HEK293 (cell line): ENCODE results near the gene MEGF9.

Experiments
- CTCF ChIA-PET: fragments of 350-600 bp; formaldehyde crosslinking; extraction: SDS; loops from one replicate; lab custom pipeline; 2021; ENCODE audit warnings: antibody characterized with exemption; lab: Yijun Ruan, JAX
- POLR2A ChIA-PET: fragments of 300-600 bp; formaldehyde crosslinking; extraction: SDS; loops from one replicate; lab custom pipeline; 2020; ENCODE audit warnings: antibody characterized with exemption, inconsistent platforms; lab: Yijun Ruan, JAX
- H3K27ac ChIP-seq: fragments of 200-500 bp; sonication (Bioruptor generic); 2 replicates; pipeline ENCODE4 v1.5.1; 2014; ENCODE audit warnings: low read depth, low read length, control low read depth, inconsistent platforms; ENCODE audit errors: extremely low read depth
- H3K36me3 ChIP-seq, 2 experiments: fragments of 200-500 bp in 1 of 2; sonication (Bioruptor generic) in 1 of 2; 1 replicate in 1 of 2; 2 replicates in 1 of 2; pipeline ENCODE4 v1.5.1; 2014 to 2017; ENCODE audit warnings: inconsistent platforms in 2 of 2, low read length in 2 of 2; ENCODE audit not compliant: control insufficient read depth in 2 of 2, insufficient read depth in 1 of 2
- H3K4me1 ChIP-seq: fragments of 200-500 bp; sonication (Bioruptor generic); 2 replicates; pipeline ENCODE4 v1.5.1; 2014; ENCODE audit warnings: mild to moderate bottlenecking, low read length, inconsistent platforms; ENCODE audit not compliant: control insufficient read depth, insufficient read depth
- H3K4me3 ChIP-seq: 2 replicates; pipeline ENCODE4 v1.5.1; 2011; ENCODE audit warnings: low read depth, mild to moderate bottlenecking, control low read depth, low read length, moderate library complexity
- H3K9me3 ChIP-seq: fragments of 200-500 bp; sonication (Bioruptor generic); 2 replicates; pipeline ENCODE4 v1.5.1; 2014; ENCODE audit warnings: low read depth, low read length, inconsistent platforms; ENCODE audit not compliant: control insufficient read depth, insufficient read depth
- GLI2 ChIP-seq: fragments of 450-650 bp; formaldehyde crosslinking; IDR thresholded peaks from 2 replicates; pipeline ENCODE4; 2017; ENCODE audit warnings: missing biosample characterization, missing genetic modification characterization, low read depth, borderline replicate concordance
- GLI4 ChIP-seq: fragments of 450-650 bp; formaldehyde crosslinking; IDR thresholded peaks from 2 replicates; pipeline ENCODE4 v1.5.1; 2016; ENCODE audit warnings: missing biosample characterization, missing genetic modification characterization
- HOXD13 ChIP-seq: sonication (generic); formaldehyde crosslinking; IDR thresholded peaks from 2 replicates; pipeline ENCODE4 v1.8.0; 2022; ENCODE audit warnings: missing genetic modification reagents, borderline replicate concordance
- SP2 ChIP-seq: fragments of 450-650 bp; formaldehyde crosslinking; IDR thresholded peaks from 2 replicates; pipeline ENCODE4 v1.5.1; 2016; ENCODE audit warnings: missing biosample characterization, missing genetic modification characterization
- ZBTB17 ChIP-seq: fragments of 450-650 bp; formaldehyde crosslinking; IDR thresholded peaks from 2 replicates; pipeline ENCODE4 v1.5.1; 2016; ENCODE audit warnings: missing biosample characterization, missing genetic modification characterization
- ZBTB21 ChIP-seq: fragments of 450-650 bp; formaldehyde crosslinking; IDR thresholded peaks from 2 replicates; pipeline ENCODE4 v1.5.1; 2017; ENCODE audit warnings: missing biosample characterization, missing genetic modification characterization
- ZBTB48 ChIP-seq: fragments of 450-650 bp; formaldehyde crosslinking; IDR thresholded peaks from 2 replicates; pipeline ENCODE4 v1.5.1; 2016; ENCODE audit warnings: missing biosample characterization, missing genetic modification characterization
- ZBTB7A ChIP-seq: fragments of 450-650 bp; formaldehyde crosslinking; IDR thresholded peaks from 2 replicates; pipeline ENCODE4 v1.5.1; 2016; ENCODE audit warnings: low read depth, missing biosample characterization, missing genetic modification characterization
- ZFHX2 ChIP-seq: fragments of 450-650 bp; formaldehyde crosslinking; conservative IDR thresholded peaks from 2 replicates; pipeline ENCODE4 v1.5.1; 2016; ENCODE audit warnings: missing biosample characterization, missing genetic modification characterization
- ZFP3 ChIP-seq: fragments of 450-650 bp; formaldehyde crosslinking; IDR thresholded peaks from 2 replicates; pipeline ENCODE4 v1.5.1; 2016; ENCODE audit warnings: low read depth, missing biosample characterization, missing genetic modification characterization
- ZFP69B ChIP-seq: fragments of 450-650 bp; formaldehyde crosslinking; IDR thresholded peaks from 2 replicates; pipeline ENCODE4 v1.5.1; 2016; ENCODE audit warnings: missing biosample characterization, missing genetic modification characterization
- ZNF121 ChIP-seq: fragments of 450-650 bp; formaldehyde crosslinking; IDR thresholded peaks from 2 replicates; pipeline ENCODE4 v1.5.1; 2016; ENCODE audit warnings: missing biosample characterization, missing genetic modification characterization
- ZNF157 ChIP-seq: fragments of 450-650 bp; formaldehyde crosslinking; IDR thresholded peaks from 2 replicates; pipeline ENCODE4 v1.5.1; 2016; ENCODE audit warnings: missing biosample characterization, missing genetic modification characterization
- ZNF174 ChIP-seq: fragments of 450-650 bp; formaldehyde crosslinking; IDR thresholded peaks from 2 replicates; pipeline ENCODE4 v1.5.0; 2017; ENCODE audit warnings: missing biosample characterization, mild to moderate bottlenecking, missing genetic modification characterization
- ZNF221 ChIP-seq: fragments of 450-650 bp; formaldehyde crosslinking; IDR thresholded peaks from 2 replicates; pipeline ENCODE4 v1.5.1; 2017; ENCODE audit warnings: missing biosample characterization, missing genetic modification characterization, borderline replicate concordance
- ZNF223 ChIP-seq: fragments of 450-650 bp; formaldehyde crosslinking; IDR thresholded peaks from 2 replicates; pipeline ENCODE4 v1.5.1; 2016; ENCODE audit warnings: missing biosample characterization, missing genetic modification characterization
- ZNF324 ChIP-seq: fragments of 450-650 bp; formaldehyde crosslinking; IDR thresholded peaks from 2 replicates; pipeline ENCODE4 v1.5.1; 2016; ENCODE audit warnings: missing biosample characterization, missing genetic modification characterization
- ZNF416 ChIP-seq: fragments of 450-650 bp; formaldehyde crosslinking; IDR thresholded peaks from 2 replicates; pipeline ENCODE4 v1.5.1; 2016; ENCODE audit warnings: missing biosample characterization, missing genetic modification characterization
- ZNF530 ChIP-seq: fragments of 450-650 bp; formaldehyde crosslinking; IDR thresholded peaks from 2 replicates; pipeline ENCODE4 v1.5.1; 2016; ENCODE audit warnings: low read depth, missing biosample characterization, missing genetic modification characterization
- ZNF610 ChIP-seq: fragments of 450-650 bp; formaldehyde crosslinking; IDR thresholded peaks from 2 replicates; pipeline ENCODE4 v1.5.1; 2016; ENCODE audit warnings: missing biosample characterization, missing genetic modification characterization, borderline replicate concordance
- ZNF629 ChIP-seq: fragments of 450-650 bp; formaldehyde crosslinking; IDR thresholded peaks from 2 replicates; pipeline ENCODE4 v1.5.1; 2017; ENCODE audit warnings: missing biosample characterization, missing genetic modification characterization
- ZNF658 ChIP-seq: fragments of 450-650 bp; formaldehyde crosslinking; IDR thresholded peaks from 2 replicates; pipeline ENCODE4; 2016; ENCODE audit warnings: missing biosample characterization, missing genetic modification characterization
- ZNF660 ChIP-seq: fragments of 450-650 bp; IDR thresholded peaks from 2 replicates; pipeline ENCODE4 v1.5.1; 2018; ENCODE audit warnings: missing biosample characterization, mild to moderate bottlenecking, missing genetic modification characterization
- ZSCAN16 ChIP-seq: fragments of 450-650 bp; formaldehyde crosslinking; IDR thresholded peaks from 2 replicates; pipeline ENCODE4 v1.5.1; 2016; ENCODE audit warnings: missing biosample characterization, missing genetic modification characterization
- TF ChIP-seq, protein P1 (sequence below): fragments of 450-650 bp; formaldehyde crosslinking; IDR thresholded peaks from 2 replicates; pipeline ENCODE4 v1.5.1; 2016; ENCODE audit warnings: missing biosample characterization, missing genetic modification characterization
- TF ChIP-seq, protein P2 (sequence below): fragments of 450-650 bp; formaldehyde crosslinking; IDR thresholded peaks from 2 replicates; pipeline ENCODE4 v1.5.1; 2016; ENCODE audit warnings: missing biosample characterization, missing genetic modification characterization
- TF ChIP-seq, protein P3 (sequence below): fragments of 450-650 bp; formaldehyde crosslinking; IDR thresholded peaks from 2 replicates; pipeline ENCODE4 v1.5.1; 2017; ENCODE audit warnings: missing biosample characterization, missing genetic modification characterization
- TF ChIP-seq, protein P4 (sequence below): fragments of 450-650 bp; IDR thresholded peaks from 2 replicates; pipeline ENCODE4 v1.5.1; 2018; ENCODE audit warnings: missing biosample characterization, missing genetic modification characterization
- TF ChIP-seq, protein P5 (sequence below): fragments of 450-650 bp; formaldehyde crosslinking; IDR thresholded peaks from 2 replicates; pipeline ENCODE4 v1.5.1; 2016; ENCODE audit warnings: missing biosample characterization, missing genetic modification characterization

The MEGF9 gene

DNA sequence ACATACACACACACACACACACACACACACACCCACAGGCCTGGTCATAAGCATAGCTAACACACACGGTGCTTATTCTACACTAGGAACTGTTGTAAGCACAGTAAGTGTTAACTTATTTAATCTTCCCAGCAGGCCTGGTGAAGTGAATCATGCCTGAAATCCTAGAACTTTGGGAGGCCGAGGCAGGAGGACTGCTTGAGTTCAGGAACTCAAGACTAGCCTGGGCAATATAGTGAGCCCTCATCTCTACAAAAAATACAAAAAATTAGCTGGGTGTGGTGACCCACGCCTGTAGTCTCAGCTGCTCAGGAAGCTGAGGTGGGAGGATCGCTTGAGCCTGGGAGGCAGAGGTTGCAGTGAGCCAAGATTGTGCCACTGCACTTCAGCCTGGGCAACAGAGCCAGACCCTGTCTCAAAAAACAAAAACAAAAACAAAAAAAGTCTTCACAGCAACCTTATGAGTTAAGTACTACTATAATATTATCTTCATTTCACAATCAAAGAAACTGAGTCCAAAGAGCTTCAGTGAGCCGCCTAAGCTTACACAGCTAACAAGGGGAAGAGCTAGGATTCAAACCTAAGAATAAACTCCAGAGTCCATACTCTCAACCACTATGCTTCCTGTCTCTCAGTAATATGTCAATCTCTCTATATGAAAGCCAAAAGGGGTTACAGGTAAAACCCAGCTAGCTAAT is 2.3 kb downstream of the MEGF9 start:
- Histone ChIP-seq H3K4me1 (peaks cover 16% of the 10 kb centered on the region; the same call in 1 of the 2 replicates), H3K4me3 (peak overlapping the region; percentile 91), H3K27ac (no peak overlapping the region), H3K9me3 (no peaks in the 10 kb centered on the region), H3K36me3 (no peaks in the 10 kb centered on the region; a peak in 1 of 3 replicates)
- ChIA-PET CTCF (interaction anchor here (0.6 to 1.6 kb wide), 10 partner anchors 8 to 305 kb away, joined by 3 to 7 read pairs (median 4); no protein-coding TSS in a partner anchor), POLR2A (interaction anchor here (0.6 to 1.7 kb wide), 3 partner anchors 9 to 301 kb away, joined by 5 to 6 read pairs (median 6); no protein-coding TSS in a partner anchor)
- TF ChIP-seq ZNF610 (no peak), ZSCAN16 (tag by site-specific recombination) (no peak), ZNF416 (no peak), ZBTB21 (no peak), GLI4 (tag by site-specific recombination) (no peak), HOXD13 (CRISPR knock-in tag) (no peak), ZNF174 (tag by site-specific recombination) (no peak), ZNF223 (tag by site-specific recombination) (no peak), ZNF658 (tag by site-specific recombination) (no peak), ZNF660 (no peak), ZFP3 (tag by site-specific recombination) (no peak), ZNF121 (tag by site-specific recombination) (peak; percentile 99), ZNF530 (tag by site-specific recombination) (no peak), GLI2 (no peak), ZNF324 (tag by site-specific recombination) (no peak), ZBTB17 (peak; percentile 53; the same call in 1 of the 2 replicates), ZBTB7A (tag by site-specific recombination) (no peak), ZNF157 (tag by site-specific recombination) (no peak), ZBTB48 (no peak), ZNF629 (tag by site-specific recombination) (no peak), ZFP69B (tag by site-specific recombination) (no peak), ZFHX2 (tag by site-specific recombination) (peak; percentile 19; the same call in 1 of the 2 replicates), ZNF221 (tag by site-specific recombination) (no peak), SP2 (tag by site-specific recombination) (no peak)
- TF ChIP-seq, protein P1, sequence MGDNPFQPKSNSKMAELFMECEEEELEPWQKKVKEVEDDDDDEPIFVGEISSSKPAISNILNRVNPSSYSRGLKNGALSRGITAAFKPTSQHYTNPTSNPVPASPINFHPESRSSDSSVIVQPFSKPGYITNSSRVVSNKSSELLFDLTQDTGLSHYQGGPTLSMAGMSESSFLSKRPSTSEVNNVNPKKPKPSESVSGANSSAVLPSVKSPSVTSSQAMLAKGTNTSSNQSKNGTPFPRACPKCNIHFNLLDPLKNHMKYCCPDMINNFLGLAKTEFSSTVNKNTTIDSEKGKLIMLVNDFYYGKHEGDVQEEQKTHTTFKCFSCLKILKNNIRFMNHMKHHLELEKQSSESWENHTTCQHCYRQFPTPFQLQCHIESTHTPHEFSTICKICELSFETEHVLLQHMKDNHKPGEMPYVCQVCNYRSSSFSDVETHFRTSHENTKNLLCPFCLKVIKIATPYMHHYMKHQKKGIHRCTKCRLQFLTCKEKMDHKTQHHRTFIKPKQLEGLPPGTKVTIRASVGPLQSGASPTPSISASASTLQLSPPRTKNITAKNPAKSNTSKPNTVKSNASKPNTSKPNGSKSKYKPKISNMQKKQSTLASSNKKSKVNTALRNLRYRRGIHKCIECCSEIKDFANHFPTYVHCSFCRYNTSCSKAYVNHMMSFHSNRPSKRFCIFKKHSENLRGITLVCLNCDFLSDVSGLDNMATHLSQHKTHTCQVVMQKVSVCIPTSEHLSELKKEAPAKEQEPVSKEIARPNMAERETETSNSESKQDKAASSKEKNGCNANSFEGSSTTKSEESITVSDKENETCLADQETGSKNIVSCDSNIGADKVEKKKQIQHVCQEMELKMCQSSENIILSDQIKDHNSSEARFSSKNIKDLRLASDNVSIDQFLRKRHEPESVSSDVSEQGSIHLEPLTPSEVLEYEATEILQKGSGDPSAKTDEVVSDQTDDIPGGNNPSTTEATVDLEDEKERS: no peak
- TF ChIP-seq, protein P2, sequence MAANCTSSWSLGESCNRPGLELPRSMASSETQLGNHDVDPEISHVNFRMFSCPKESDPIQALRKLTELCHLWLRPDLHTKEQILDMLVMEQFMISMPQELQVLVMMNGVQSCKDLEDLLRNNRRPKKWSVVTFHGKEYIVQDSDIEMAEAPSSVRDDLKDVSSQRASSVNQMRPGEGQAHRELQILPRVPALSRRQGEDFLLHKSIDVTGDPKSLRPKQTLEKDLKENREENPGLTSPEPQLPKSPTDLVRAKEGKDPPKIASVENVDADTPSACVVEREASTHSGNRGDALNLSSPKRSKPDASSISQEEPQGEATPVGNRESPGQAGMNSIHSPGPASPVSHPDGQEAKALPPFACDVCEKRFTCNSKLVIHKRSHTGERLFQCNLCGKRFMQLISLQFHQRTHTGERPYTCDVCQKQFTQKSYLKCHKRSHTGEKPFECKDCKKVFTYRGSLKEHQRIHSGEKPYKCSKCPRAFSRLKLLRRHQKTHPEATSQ (tag by site-specific recombination): no peak
- TF ChIP-seq, protein P3, sequence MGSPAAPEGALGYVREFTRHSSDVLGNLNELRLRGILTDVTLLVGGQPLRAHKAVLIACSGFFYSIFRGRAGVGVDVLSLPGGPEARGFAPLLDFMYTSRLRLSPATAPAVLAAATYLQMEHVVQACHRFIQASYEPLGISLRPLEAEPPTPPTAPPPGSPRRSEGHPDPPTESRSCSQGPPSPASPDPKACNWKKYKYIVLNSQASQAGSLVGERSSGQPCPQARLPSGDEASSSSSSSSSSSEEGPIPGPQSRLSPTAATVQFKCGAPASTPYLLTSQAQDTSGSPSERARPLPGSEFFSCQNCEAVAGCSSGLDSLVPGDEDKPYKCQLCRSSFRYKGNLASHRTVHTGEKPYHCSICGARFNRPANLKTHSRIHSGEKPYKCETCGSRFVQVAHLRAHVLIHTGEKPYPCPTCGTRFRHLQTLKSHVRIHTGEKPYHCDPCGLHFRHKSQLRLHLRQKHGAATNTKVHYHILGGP (tag by site-specific recombination): no peak
- TF ChIP-seq, protein P4, sequence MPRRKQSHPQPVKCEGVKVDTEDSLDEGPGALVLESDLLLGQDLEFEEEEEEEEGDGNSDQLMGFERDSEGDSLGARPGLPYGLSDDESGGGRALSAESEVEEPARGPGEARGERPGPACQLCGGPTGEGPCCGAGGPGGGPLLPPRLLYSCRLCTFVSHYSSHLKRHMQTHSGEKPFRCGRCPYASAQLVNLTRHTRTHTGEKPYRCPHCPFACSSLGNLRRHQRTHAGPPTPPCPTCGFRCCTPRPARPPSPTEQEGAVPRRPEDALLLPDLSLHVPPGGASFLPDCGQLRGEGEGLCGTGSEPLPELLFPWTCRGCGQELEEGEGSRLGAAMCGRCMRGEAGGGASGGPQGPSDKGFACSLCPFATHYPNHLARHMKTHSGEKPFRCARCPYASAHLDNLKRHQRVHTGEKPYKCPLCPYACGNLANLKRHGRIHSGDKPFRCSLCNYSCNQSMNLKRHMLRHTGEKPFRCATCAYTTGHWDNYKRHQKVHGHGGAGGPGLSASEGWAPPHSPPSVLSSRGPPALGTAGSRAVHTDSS (tag by site-specific recombination): no peak
- TF ChIP-seq, protein P5, sequence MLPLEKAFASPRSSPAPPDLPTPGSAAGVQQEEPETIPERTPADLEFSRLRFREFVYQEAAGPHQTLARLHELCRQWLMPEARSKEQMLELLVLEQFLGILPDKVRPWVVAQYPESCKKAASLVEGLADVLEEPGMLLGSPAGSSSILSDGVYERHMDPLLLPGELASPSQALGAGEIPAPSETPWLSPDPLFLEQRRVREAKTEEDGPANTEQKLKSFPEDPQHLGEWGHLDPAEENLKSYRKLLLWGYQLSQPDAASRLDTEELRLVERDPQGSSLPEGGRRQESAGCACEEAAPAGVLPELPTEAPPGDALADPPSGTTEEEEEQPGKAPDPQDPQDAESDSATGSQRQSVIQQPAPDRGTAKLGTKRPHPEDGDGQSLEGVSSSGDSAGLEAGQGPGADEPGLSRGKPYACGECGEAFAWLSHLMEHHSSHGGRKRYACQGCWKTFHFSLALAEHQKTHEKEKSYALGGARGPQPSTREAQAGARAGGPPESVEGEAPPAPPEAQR (tag by site-specific recombination): no peak
